ENCODE results near the gene MRPL9.

The MRPL9 gene

GRCh38 chr1:151710187-151710840, 53.0 kb downstream of the MRPL9 start:
- FAIRE-seq: no peak

Measured in colon (tissue), 2 donors.